Liver (tissue), 9 donors: ENCODE measurements around the gene ECHS1. TPM values are rescaled to one million over a fixed set of nuclear protein-coding genes. Genes with fewer than 3 reads are reported as not detected.

ENCODE experiments used
- DNase-seq: peaks from one replicate; pipeline ENCODE4 v3.0.0-alpha.2; 2017; ENCODE audit warnings: low spot score
- H3K27ac ChIP-seq, 2 donors: one replicate each; pipeline ENCODE4 v1.7.0; 2013; ENCODE audit warnings: inconsistent platforms in 2 of 2, low read length in 2 of 2, control low read depth in 1 of 2, low read depth in 1 of 2, mild to moderate bottlenecking in 1 of 2
- H3K27me3 ChIP-seq, 4 donors: one replicate each; pipeline versions ENCODE4 v1.6.1 to v1.7.0; 2013; ENCODE audit warnings: low read length in 3 of 4, inconsistent platforms in 1 of 4, mild to moderate bottlenecking in 1 of 4, moderate library complexity in 1 of 4; ENCODE audit not compliant: control insufficient read depth in 4 of 4, insufficient read depth in 4 of 4
- H3K36me3 ChIP-seq, 4 donors: one replicate each; pipeline versions ENCODE4 v1.6.1 to v1.7.0; 2013; ENCODE audit warnings: low read length in 3 of 4, mild to moderate bottlenecking in 3 of 4, low read depth in 1 of 4, moderate library complexity in 1 of 4; ENCODE audit not compliant: control insufficient read depth in 4 of 4, insufficient read depth in 3 of 4
- H3K4me1 ChIP-seq, 4 donors: one replicate each; pipeline versions ENCODE4 v1.6.1 to v1.7.0; 2013; ENCODE audit warnings: low read length in 3 of 4, mild to moderate bottlenecking in 3 of 4, moderate library complexity in 1 of 4; ENCODE audit not compliant: control insufficient read depth in 4 of 4, insufficient read depth in 4 of 4
- H3K4me3 ChIP-seq, 3 donors: one replicate each; pipeline versions ENCODE4 v1.6.1 to v1.7.0; 2013; ENCODE audit warnings: low read length in 3 of 3, control low read depth in 1 of 3, low read depth in 1 of 3, mild to moderate bottlenecking in 1 of 3
- H3K9ac ChIP-seq, 2 donors: one replicate each; pipeline ENCODE4 v1.7.0; 2013; ENCODE audit warnings: low read length in 2 of 2, mild to moderate bottlenecking in 2 of 2, moderate library complexity in 2 of 2, control low read depth in 1 of 2, low read depth in 1 of 2
- H3K9me3 ChIP-seq, 4 donors: one replicate each; pipeline versions ENCODE4 v1.6.1 to v1.7.0; 2013; ENCODE audit warnings: low read length in 3 of 4; ENCODE audit not compliant: control insufficient read depth in 4 of 4
- EGR1 ChIP-seq, 2 donors: IDR thresholded peaks; 2 replicates each; pipeline ENCODE4 v1.6.1; 2016 to 2018; ENCODE audit warnings: antibody characterized with exemption in 2 of 2, low read depth in 2 of 2
- FOXA1 ChIP-seq: IDR thresholded peaks from 2 replicates; pipeline ENCODE4 v1.6.1; 2016; ENCODE audit warnings: antibody characterized with exemption
- FOXA2 ChIP-seq: IDR thresholded peaks from 2 replicates; pipeline ENCODE4 v1.6.1; 2016; ENCODE audit warnings: antibody characterized with exemption
- GABPA ChIP-seq, 2 donors: IDR thresholded peaks in 1 of 2; conservative IDR thresholded peaks in 1 of 2; 2 replicates each; pipeline ENCODE4 v1.6.1; 2016; ENCODE audit warnings: antibody characterized with exemption in 2 of 2, mild to moderate bottlenecking in 1 of 2, moderate library complexity in 1 of 2
- HNF4A ChIP-seq, 2 donors: conservative IDR thresholded peaks; 2 replicates each; pipeline ENCODE4 v1.6.1; 2016; ENCODE audit warnings: antibody characterized with exemption in 2 of 2, mild to moderate bottlenecking in 2 of 2
- HNF4G ChIP-seq: IDR thresholded peaks from 2 replicates; pipeline ENCODE4 v1.6.1; 2016; ENCODE audit warnings: antibody characterized with exemption
- JUND ChIP-seq, 2 donors: IDR thresholded peaks; 2 replicates each; pipeline ENCODE4 v1.6.1; 2016; ENCODE audit warnings: antibody characterized with exemption in 2 of 2
- RXRA ChIP-seq, 2 donors: IDR thresholded peaks; 2 replicates each; pipeline ENCODE4 v1.6.1; 2017 to 2018; ENCODE audit warnings: antibody characterized with exemption in 2 of 2, mild to moderate bottlenecking in 1 of 2
- SP1 ChIP-seq: IDR thresholded peaks from 2 replicates; pipeline ENCODE4 v1.6.1; 2018; ENCODE audit warnings: antibody characterized with exemption, mild to moderate bottlenecking
- YY1 ChIP-seq: IDR thresholded peaks from 2 replicates; pipeline ENCODE4 v1.6.1; 2016; ENCODE audit warnings: antibody characterized with exemption, mild to moderate bottlenecking
- WGBS: extraction: QIAGEN DNeasy Blood & Tissue Kit; methylation state at CpG from one replicate; pipeline ENCODE4 v1.1.7; 2013; 5-methylcytosine and 5-hydroxymethylcytosine counted together
- polyA plus RNA-seq, 2 donors: library from polyadenylated mRNA; stranded (reverse) in 1 of 2; unstranded in 1 of 2; fragments of 200-250 nt in 1 of 2; fragments of >200 nt in 1 of 2; fragmentation: Nextera tagmentation in 1 of 2; extraction: Ambion mirVana in 1 of 2; gene quantifications; one replicate each; pipeline versions ENCODE4 v1.2.1 to v1.2.3, GENCODE V29; 2013 to 2015
- total RNA-seq, 2 donors: library from RNA; depleted of rRNA; stranded (reverse); fragments of >200 nt; gene quantifications; one replicate each; pipeline ENCODE4 v1.2.3, GENCODE V29; 2014
- TF ChIP-seq, protein P1 (sequence below): IDR thresholded peaks from 2 replicates; pipeline ENCODE4 v1.6.1; 2016; ENCODE audit warnings: antibody characterized with exemption
- TF ChIP-seq, protein P2 (sequence below): IDR thresholded peaks from 2 replicates; pipeline ENCODE4 v1.6.1; 2016; ENCODE audit warnings: antibody characterized with exemption
- TF ChIP-seq, protein P3 (sequence below): fragments of 150-350 bp; IDR thresholded peaks from 2 replicates; pipeline ENCODE4 v1.5.1; 2017; ENCODE audit warnings: improper control_type of control experiment, low read depth, low read length; ENCODE audit not compliant: missing input control
- TF ChIP-seq, protein P4 (sequence below): IDR thresholded peaks from 2 replicates; pipeline ENCODE4 v1.6.1; 2016; ENCODE audit warnings: antibody characterized with exemption
- TF ChIP-seq, protein P5 (sequence below): IDR thresholded peaks from 2 replicates; pipeline ENCODE4 v1.6.1; 2016; ENCODE audit warnings: antibody characterized with exemption, mild to moderate bottlenecking
- donor health status: healthy.
- donor health status: healthy.
- donor health status: healthy.
- donor health status: healthy.
- donor health status: healthy.

ECHS1 gene
- total and polyA plus RNA-seq, 4 donors = 41.5 to 849 (median 354) TPM

DNA sequence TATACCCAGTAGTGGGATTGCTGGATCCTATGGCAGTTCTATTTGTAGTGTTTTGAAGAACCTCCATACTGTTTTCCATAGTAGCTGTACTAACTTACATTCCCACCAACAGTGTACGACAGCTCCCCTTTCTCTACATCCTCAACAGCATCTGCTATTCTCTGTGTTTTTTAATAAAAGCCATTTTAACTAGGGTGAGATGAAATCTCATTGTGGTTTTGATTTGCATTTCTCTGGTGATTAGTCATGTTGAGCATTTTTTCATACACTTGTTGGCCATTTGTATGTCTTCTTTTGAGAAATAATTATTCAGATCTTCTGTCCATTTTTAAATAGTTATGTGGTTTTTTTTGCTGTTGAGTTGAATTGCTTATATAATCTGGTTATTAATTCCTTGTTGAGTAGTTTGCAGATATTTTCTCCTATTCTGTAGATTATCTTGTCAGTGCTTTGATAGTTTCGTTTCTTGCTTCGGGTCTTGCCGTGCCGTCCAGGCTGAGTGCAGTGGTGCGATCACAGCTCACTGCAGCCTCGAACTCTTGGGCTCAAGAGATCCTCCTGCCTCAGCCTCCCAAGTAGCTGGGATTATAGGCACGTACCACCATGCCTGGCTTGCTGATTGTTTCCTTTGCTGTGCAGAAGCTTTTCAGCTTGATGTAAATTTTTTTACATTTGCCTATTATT lies 32.8 kb upstream of the ECHS1 start:
- DNase-seq = no peak
- no peak overlapping the region for H3K27ac ChIP-seq
- WGBS = 98% methylated on average over 8 of the region's 8 CpGs

DNA sequence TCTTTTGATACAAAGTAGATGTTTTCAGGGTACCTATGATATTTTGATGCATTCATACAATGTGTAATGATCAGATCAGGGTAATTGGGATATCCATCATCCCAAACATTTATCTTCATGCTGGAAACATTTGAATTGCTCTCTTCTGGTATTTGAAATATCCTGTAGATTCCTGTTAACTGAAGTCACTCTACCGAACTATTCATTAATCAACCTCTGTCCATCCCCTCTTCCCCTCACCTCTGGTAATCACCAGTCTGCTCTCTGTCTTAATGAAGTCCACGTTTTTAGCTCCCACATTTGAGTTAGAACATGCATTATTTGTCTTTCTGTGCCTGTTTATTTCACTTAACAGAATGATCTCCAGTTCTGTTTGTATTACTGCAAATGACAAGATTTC lies 32.1 kb upstream of the ECHS1 start:
- Histone ChIP-seq H3K9ac (no peak overlapping the region), H3K36me3 (peaks cover 6 to 35% (median 27%) of the 10 kb centered on the region in 4 donors), H3K4me3 (no peak overlapping the region), H3K4me1 (no peaks in the 10 kb centered on the region), H3K27me3 (no peaks in the 10 kb centered on the region), H3K27ac (no peak overlapping the region), H3K9me3 (no peaks in the 10 kb centered on the region)
- TF ChIP-seq HNF4G = no peak
- TF ChIP-seq, protein P1, sequence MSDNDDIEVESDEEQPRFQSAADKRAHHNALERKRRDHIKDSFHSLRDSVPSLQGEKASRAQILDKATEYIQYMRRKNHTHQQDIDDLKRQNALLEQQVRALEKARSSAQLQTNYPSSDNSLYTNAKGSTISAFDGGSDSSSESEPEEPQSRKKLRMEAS = no peak
- TF ChIP-seq, protein P2, sequence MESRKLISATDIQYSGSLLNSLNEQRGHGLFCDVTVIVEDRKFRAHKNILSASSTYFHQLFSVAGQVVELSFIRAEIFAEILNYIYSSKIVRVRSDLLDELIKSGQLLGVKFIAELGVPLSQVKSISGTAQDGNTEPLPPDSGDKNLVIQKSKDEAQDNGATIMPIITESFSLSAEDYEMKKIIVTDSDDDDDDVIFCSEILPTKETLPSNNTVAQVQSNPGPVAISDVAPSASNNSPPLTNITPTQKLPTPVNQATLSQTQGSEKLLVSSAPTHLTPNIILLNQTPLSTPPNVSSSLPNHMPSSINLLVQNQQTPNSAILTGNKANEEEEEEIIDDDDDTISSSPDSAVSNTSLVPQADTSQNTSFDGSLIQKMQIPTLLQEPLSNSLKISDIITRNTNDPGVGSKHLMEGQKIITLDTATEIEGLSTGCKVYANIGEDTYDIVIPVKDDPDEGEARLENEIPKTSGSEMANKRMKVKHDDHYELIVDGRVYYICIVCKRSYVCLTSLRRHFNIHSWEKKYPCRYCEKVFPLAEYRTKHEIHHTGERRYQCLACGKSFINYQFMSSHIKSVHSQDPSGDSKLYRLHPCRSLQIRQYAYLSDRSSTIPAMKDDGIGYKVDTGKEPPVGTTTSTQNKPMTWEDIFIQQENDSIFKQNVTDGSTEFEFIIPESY = no peak
- no peak for TF ChIP-seq FOXA2
- TF ChIP-seq, protein P3, sequence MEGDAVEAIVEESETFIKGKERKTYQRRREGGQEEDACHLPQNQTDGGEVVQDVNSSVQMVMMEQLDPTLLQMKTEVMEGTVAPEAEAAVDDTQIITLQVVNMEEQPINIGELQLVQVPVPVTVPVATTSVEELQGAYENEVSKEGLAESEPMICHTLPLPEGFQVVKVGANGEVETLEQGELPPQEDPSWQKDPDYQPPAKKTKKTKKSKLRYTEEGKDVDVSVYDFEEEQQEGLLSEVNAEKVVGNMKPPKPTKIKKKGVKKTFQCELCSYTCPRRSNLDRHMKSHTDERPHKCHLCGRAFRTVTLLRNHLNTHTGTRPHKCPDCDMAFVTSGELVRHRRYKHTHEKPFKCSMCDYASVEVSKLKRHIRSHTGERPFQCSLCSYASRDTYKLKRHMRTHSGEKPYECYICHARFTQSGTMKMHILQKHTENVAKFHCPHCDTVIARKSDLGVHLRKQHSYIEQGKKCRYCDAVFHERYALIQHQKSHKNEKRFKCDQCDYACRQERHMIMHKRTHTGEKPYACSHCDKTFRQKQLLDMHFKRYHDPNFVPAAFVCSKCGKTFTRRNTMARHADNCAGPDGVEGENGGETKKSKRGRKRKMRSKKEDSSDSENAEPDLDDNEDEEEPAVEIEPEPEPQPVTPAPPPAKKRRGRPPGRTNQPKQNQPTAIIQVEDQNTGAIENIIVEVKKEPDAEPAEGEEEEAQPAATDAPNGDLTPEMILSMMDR = no peak
- no peak for DNase-seq
- WGBS = 80% methylated on average over 2 of the region's 2 CpGs

More for the DNA sequence above, 32.8 kb upstream of the ECHS1 start:
- Histone ChIP-seq H3K9me3 (no peaks in the 10 kb centered on the region), H3K36me3 (peaks cover 6 to 39% (median 32%) of the 10 kb centered on the region in 4 donors), H3K4me3 (no peak overlapping the region), H3K4me1 (no peaks in the 10 kb centered on the region), H3K9ac (no peak overlapping the region), H3K27me3 (no peaks in the 10 kb centered on the region)
- TF ChIP-seq FOXA1 (no peak), YY1 (no peak), RXRA (IDR thresholded peaks at IDR 0.05) (no peak), HNF4A (conservative IDR thresholded peaks at IDR 0.05) (no peak), JUND (IDR thresholded peaks at IDR 0.05) (no peak), EGR1 (IDR thresholded peaks at IDR 0.05; ENCODE audit: low read depth in 2 of 2) (no peak), SP1 (no peak), GABPA (IDR thresholded peaks at IDR 0.05 in 1 of 2, conservative IDR thresholded peaks at IDR 0.05 in 1 of 2) (no peak), HNF4G (no peak), FOXA2 (no peak)
- TF ChIP-seq, protein P4, sequence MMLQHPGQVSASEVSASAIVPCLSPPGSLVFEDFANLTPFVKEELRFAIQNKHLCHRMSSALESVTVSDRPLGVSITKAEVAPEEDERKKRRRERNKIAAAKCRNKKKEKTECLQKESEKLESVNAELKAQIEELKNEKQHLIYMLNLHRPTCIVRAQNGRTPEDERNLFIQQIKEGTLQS = no peak
- TF ChIP-seq, protein P1 = no peak
- TF ChIP-seq, protein P5, sequence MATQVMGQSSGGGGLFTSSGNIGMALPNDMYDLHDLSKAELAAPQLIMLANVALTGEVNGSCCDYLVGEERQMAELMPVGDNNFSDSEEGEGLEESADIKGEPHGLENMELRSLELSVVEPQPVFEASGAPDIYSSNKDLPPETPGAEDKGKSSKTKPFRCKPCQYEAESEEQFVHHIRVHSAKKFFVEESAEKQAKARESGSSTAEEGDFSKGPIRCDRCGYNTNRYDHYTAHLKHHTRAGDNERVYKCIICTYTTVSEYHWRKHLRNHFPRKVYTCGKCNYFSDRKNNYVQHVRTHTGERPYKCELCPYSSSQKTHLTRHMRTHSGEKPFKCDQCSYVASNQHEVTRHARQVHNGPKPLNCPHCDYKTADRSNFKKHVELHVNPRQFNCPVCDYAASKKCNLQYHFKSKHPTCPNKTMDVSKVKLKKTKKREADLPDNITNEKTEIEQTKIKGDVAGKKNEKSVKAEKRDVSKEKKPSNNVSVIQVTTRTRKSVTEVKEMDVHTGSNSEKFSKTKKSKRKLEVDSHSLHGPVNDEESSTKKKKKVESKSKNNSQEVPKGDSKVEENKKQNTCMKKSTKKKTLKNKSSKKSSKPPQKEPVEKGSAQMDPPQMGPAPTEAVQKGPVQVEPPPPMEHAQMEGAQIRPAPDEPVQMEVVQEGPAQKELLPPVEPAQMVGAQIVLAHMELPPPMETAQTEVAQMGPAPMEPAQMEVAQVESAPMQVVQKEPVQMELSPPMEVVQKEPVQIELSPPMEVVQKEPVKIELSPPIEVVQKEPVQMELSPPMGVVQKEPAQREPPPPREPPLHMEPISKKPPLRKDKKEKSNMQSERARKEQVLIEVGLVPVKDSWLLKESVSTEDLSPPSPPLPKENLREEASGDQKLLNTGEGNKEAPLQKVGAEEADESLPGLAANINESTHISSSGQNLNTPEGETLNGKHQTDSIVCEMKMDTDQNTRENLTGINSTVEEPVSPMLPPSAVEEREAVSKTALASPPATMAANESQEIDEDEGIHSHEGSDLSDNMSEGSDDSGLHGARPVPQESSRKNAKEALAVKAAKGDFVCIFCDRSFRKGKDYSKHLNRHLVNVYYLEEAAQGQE = no peak
- TF ChIP-seq, protein P3 = no peak
